Esophagus squamous epithelium (tissue), 5 donors: Measurements from ENCODE around the gene MYO1C. TPM values are rescaled to one million over a fixed set of nuclear protein-coding genes. Genes with fewer than 3 reads are reported as not detected.

Experiments
- DNase-seq: peaks from one replicate; lab custom pipeline; 2025; lab: John Stamatoyannopoulos, UW
- H3K27ac ChIP-seq, 4 donors: fragments of 200-600 bp; sonication (generic); one replicate each; pipeline ENCODE4 v1.5.1; 2016 to 2019; ENCODE audit warnings: mild to moderate bottlenecking in 1 of 4
- H3K27me3 ChIP-seq, 4 donors: fragments of 200-600 bp; sonication (generic); 1 replicate in 3 of 4; 2 replicates in 1 of 4; pipeline versions ENCODE4 v1.5.1 to v1.6.0; 2017 to 2021; ENCODE audit warnings: antibody characterized with exemption in 1 of 4
- H3K36me3 ChIP-seq, 3 donors: fragments of 200-600 bp; sonication (generic); one replicate each; pipeline ENCODE4 v1.5.1; 2016 to 2019
- H3K4me1 ChIP-seq, 3 donors: fragments of 200-600 bp; sonication (generic); one replicate each; pipeline ENCODE4 v1.5.1; 2017 to 2019
- H3K4me3 ChIP-seq, 4 donors: fragments of 200-600 bp; sonication (generic); 1 replicate in 3 of 4; 2 replicates in 1 of 4; pipeline ENCODE4 v1.5.1; 2016 to 2019; ENCODE audit warnings: mild to moderate bottlenecking in 2 of 4, moderate library complexity in 1 of 4
- H3K9me3 ChIP-seq, 3 donors: fragments of 200-600 bp; sonication (generic); one replicate each; pipeline ENCODE4 v1.5.1; 2016 to 2019
- POLR2A ChIP-seq, 4 donors: fragments of 450-650 bp; IDR thresholded peaks; one replicate each; pipeline ENCODE4 v1.6.1; 2017; ENCODE audit warnings: antibody characterized with exemption in 4 of 4, mild to moderate bottlenecking in 4 of 4, moderate library complexity in 3 of 4
- WGBS, 2 donors: methylation state at CpG; one replicate each; pipeline ENCODE4 v1.1.5; 2018; 5-methylcytosine and 5-hydroxymethylcytosine counted together
- intact Hi-C: fragments of 100-400 bp; cut with DNase I; formaldehyde crosslinking; loops from one replicate; pipeline ENCODE4 v1.15.0; 2022
- total RNA-seq, 4 donors: library from RNA; depleted of rRNA; stranded (reverse); fragments of >200 nt; gene quantifications; one replicate each; pipeline ENCODE4 v1.1.0, GENCODE V29; 2016
- TF ChIP-seq, protein P1 (sequence below), 6 experiments: fragments of 450-650 bp in 4 of 6; fragments of 200-600 bp in 2 of 6; sonication (generic) in 2 of 6; IDR thresholded peaks; one replicate each; pipeline ENCODE4 v1.5.1; 2016 to 2019; ENCODE audit warnings: antibody characterized with exemption in 6 of 6, mild to moderate bottlenecking in 4 of 6, moderate library complexity in 4 of 6
- donor health status: DM: yes; HTN: yes; CAD: no.

MYO1C gene
- total RNA-seq, 4 donors from 2014 or later = 62.0 to 80.5 (median 64.2) TPM

DNA sequence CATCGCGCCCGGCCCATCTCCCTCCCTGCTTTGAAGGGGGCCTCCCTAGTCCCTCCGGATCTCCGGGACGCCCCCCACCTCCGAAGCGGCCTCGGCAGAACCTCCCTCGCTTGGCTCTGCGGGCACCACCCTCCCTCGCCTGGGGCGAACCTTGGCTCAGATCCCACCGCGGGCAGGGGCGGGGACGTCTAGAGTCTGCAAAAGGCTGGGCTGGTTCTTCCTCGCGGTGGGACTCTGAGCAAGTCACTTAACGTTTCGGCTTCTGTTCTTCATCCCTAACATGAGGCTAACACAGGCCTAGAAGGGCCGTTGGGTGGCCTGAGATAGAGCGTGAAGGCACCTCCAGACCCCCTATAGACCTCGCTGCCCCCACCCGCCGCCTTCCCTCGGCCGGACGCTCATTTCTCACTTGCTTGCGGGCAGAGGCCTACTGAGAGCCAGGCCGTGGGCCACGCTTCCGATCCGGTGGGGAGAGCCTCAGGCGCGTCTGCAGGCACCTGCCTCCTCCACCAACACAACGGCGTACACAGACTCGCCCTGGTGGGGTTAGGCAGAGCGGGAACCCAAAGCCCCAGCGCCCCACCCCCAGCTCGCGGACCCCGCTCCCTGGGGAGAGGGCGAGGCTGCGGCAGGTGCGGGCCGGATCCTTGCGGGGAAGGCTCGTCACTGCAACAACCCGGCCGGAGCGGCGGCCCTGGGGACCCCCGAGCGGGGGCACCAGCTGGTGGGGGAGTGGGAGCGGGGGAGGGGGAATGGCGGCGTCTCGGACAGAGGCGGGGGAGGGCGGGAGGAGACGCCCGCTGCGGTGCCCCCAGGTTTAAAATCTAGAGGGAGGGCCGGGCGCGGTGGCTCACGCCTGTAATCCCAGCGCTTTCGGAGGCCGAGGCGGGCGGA lies 5.4 kb downstream of the MYO1C start:
- H3K4me1 ChIP-seq = peaks cover 45 to 81% (median 46%) of the 10 kb centered on the region in 3 donors
- WGBS, 2 donors = 0 to 11% methylated on average over 2 to 3 of the region's 74 CpGs
- peak overlapping the region; percentile 59 to 94 (median 62) for H3K4me3 ChIP-seq
- no peak for DNase-seq
- H3K9me3 ChIP-seq = no peaks in the 10 kb centered on the region
- TF ChIP-seq POLR2A (IDR thresholded peaks at IDR 0.05) = peak in 1 of 4 donors; percentile 44
- TF ChIP-seq, protein P1, sequence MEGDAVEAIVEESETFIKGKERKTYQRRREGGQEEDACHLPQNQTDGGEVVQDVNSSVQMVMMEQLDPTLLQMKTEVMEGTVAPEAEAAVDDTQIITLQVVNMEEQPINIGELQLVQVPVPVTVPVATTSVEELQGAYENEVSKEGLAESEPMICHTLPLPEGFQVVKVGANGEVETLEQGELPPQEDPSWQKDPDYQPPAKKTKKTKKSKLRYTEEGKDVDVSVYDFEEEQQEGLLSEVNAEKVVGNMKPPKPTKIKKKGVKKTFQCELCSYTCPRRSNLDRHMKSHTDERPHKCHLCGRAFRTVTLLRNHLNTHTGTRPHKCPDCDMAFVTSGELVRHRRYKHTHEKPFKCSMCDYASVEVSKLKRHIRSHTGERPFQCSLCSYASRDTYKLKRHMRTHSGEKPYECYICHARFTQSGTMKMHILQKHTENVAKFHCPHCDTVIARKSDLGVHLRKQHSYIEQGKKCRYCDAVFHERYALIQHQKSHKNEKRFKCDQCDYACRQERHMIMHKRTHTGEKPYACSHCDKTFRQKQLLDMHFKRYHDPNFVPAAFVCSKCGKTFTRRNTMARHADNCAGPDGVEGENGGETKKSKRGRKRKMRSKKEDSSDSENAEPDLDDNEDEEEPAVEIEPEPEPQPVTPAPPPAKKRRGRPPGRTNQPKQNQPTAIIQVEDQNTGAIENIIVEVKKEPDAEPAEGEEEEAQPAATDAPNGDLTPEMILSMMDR (IDR thresholded peaks at IDR 0.05) = no peak
- peaks cover 7 to 23% (median 17%) of the 10 kb centered on the region in 3 donors for H3K36me3 ChIP-seq
- intact Hi-C loops = no loop called here
- peak overlapping the region; percentile 94 to 98 (median 96) for H3K27ac ChIP-seq
- H3K27me3 ChIP-seq = no peaks in the 10 kb centered on the region

DNA sequence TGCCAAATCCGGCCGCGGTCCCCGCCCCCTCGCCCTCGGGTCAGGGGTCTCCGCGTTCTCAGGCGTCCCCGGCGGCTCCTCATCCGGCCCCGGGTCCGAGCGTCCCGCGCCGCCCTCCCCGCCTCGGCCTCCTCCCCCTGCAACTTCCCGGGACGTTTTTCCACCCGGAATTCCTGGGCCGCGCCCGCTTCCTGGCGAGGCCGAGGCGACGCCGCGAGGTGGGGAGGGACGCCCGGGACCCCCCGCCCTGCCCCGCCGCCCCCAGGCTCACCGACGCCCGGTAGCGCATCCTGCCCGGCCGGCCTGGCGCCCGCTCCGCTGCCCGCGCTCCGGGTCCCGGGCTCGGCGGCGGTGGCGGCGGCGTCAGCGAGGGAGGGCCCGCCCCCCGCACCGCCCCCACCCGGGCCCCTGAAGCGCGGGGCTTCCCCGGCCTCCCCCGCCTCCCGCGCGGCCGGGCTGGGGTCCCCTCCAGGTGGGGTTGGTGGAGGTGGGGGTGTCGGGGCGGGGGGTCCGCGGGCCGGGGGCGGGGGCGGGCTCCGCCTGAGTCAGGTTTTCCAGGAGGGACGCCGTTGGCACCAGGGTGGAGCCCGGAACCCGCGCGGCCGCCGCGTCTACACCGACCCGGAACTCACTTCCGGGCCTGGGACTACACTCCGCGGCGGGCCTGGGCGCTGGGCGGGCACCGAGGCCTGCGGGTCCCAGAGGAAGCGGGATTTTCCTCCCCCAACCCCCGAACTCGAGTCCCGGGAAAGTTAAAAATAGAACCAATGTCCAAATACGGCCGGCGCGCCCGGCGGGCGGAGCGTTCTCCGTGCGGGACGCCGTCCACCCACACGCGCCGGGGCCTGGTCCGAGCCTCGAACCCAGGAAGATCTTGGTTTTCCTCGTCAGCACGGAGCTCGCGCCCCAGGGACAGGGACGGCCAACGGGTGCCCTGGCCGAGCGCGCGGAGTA lies 6.8 kb downstream of the MYO1C start:
- Histone ChIP-seq H3K9me3 (no peaks in the 10 kb centered on the region), H3K36me3 (peaks cover 9 to 37% (median 21%) of the 10 kb centered on the region in 3 donors), H3K4me3 (peak overlapping the region; percentile 62 to 94 (median 63)), H3K4me1 (peaks cover 40 to 74% (median 43%) of the 10 kb centered on the region in 3 donors), H3K27ac (peak overlapping the region; percentile 94 to 98 (median 96)), H3K27me3 (no peaks in the 10 kb centered on the region)
- intact Hi-C loops = no loop called here
- no peak for DNase-seq
- WGBS, 2 donors = 28% methylated on average over 9 of the region's 127 CpGs; no CpG with 5 or more reads in 1 of the 2 donors
- TF ChIP-seq POLR2A (IDR thresholded peaks at IDR 0.05) = no peak

DNA sequence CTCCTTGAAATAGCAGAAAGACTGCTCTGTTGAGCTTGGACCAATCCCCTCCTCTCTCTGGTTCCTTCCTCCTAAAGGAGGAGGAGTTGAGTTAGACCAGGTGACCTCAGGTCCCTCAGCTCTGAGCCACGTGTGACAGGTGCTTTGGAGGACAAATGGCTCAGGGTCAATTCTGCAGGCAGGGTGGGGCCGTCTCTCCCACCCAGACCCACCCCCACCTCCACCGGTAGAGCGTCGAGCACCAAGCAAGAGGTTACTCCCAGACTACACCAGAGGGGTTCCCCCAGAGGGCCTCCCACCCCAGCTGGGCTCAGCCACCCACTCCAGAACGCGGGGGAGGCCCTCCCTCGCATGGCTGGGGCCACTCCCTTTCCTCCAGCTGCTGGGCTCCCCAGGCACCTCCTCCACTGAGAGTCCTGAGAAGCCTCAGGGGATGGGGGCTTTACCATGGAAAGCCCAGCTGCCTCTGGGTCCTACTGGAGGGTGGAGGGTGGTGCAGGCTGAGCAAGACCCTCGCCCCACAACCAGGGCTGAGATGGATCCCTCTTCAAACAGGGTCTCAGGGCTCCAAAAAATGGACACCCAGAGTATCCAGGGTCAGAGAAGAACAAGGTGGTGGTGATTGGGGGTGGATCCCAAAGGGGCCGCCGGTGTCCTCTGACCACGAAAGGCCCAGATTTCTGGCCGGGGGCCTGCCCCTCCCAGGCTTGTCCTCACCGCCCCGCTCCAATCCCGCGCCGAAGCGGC lies 7.6 kb downstream of the MYO1C start:
- whole genome bisulfite sequencing, 2 donors = 0 to 5% methylated on average over 2 to 6 of the region's 19 CpGs
- Histone ChIP-seq H3K27me3 (no peaks in the 10 kb centered on the region), H3K9me3 (no peaks in the 10 kb centered on the region), H3K36me3 (peaks cover 9 to 45% (median 21%) of the 10 kb centered on the region in 3 donors), H3K4me3 (peak overlapping the region; percentile 62 to 94 (median 63)), H3K27ac (peak overlapping the region; percentile 94 to 98 (median 96)), H3K4me1 (peaks cover 34 to 66% (median 35%) of the 10 kb centered on the region in 3 donors)
- intact Hi-C loops = no loop called here
- DNase-seq = no peak
- TF ChIP-seq, protein P1 (IDR thresholded peaks at IDR 0.05) = peak in 2 of 6 experiments; percentile 6 to 30
- no peak for TF ChIP-seq POLR2A (IDR thresholded peaks at IDR 0.05)

DNA sequence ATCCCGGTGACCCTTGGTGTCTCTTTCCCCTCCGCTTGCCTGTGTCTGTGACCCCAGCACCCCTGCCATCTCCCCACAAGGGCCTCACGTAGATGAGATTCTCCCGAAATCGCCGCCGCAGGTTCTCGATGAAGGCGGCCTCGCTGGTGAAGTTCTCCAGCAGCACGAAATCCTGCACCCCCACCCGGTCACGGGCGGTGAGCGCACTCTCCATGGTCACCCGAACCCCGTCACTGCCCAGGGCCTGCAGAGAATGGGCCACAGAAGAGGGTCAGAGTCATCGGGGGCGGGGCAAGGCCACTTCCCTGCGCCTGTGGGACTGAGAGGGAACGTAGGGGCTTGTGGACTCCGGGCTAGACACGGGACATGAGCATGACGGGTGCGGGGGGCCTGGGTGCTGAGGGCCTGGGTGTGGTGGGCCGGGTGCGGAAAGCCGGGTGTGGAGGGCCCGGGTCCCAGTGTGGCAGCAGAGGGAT lies 8.4 kb downstream of the MYO1C start:
- DNase-seq = no peak
- H3K27ac ChIP-seq = peak overlapping the region; percentile 94 to 98 (median 96)
- no peaks in the 10 kb centered on the region for H3K9me3 ChIP-seq
- 91 to 98% methylated on average over 11 to 24 of the region's 29 CpGs for WGBS, 2 donors
- H3K27me3 ChIP-seq = no peaks in the 10 kb centered on the region
- H3K4me3 ChIP-seq = peak overlapping the region in 2 of 4 donors; percentile 63 to 94
- intact Hi-C loops = no loop called here
- H3K4me1 ChIP-seq = peaks cover 31 to 58% (median 34%) of the 10 kb centered on the region in 3 donors
- peaks cover 16 to 53% (median 27%) of the 10 kb centered on the region in 3 donors for H3K36me3 ChIP-seq
- TF ChIP-seq, protein P1 (IDR thresholded peaks at IDR 0.05) = no peak
- TF ChIP-seq POLR2A (IDR thresholded peaks at IDR 0.05) = no peak
